Thyroid gland (tissue), 4 donors: Measurements from ENCODE around the gene UCP2. TPM values are rescaled to one million over a fixed set of nuclear protein-coding genes. Genes with fewer than 3 reads are reported as not detected.

Experiments used
- DNase-seq, 2 donors: peaks; one replicate each; pipeline ENCODE4 v3.0.0-alpha.2; 2019
- H3K27ac ChIP-seq, 3 donors: fragments of 200-600 bp; sonication (generic); 1 replicate in 2 of 3; 2 replicates in 1 of 3; pipeline ENCODE4 v1.5.1; 2016 to 2019; ENCODE audit warnings: mild to moderate bottlenecking in 1 of 3, moderate library complexity in 1 of 3
- H3K27me3 ChIP-seq: fragments of 200-600 bp; sonication (generic); one replicate; pipeline ENCODE4 v1.5.1; 2019
- H3K36me3 ChIP-seq, 2 donors: fragments of 200-600 bp; sonication (generic); one replicate each; pipeline ENCODE4 v1.5.1; 2016 to 2019
- H3K4me1 ChIP-seq, 2 donors: fragments of 200-600 bp; sonication (generic); one replicate each; pipeline ENCODE4 v1.5.1; 2017 to 2019
- H3K4me3 ChIP-seq, 3 donors: fragments of 200-600 bp; sonication (generic); replicated peaks in 1 of 3; 1 replicate in 2 of 3; 2 replicates in 1 of 3; pipeline ENCODE4 v1.5.1; 2016; ENCODE audit warnings: mild to moderate bottlenecking in 1 of 3
- H3K9me3 ChIP-seq: fragments of 200-600 bp; sonication (generic); one replicate; pipeline ENCODE4 v1.5.1; 2017
- POLR2A ChIP-seq, 2 donors: fragments of 450-650 bp; IDR thresholded peaks; one replicate each; pipeline ENCODE4 v1.6.1; 2017; ENCODE audit warnings: antibody characterized with exemption in 2 of 2, mild to moderate bottlenecking in 2 of 2, moderate library complexity in 1 of 2
- WGBS, 2 donors: methylation state at CpG; one replicate each; pipeline ENCODE4 v1.1.5; 2017; 5-methylcytosine and 5-hydroxymethylcytosine counted together
- intact Hi-C: fragments of 100-400 bp; cut with DNase I; formaldehyde crosslinking; loops from one replicate; pipeline ENCODE4 v1.15.1; 2023
- total RNA-seq, 4 donors: library from RNA; depleted of rRNA; stranded (reverse); fragments of >200 nt; gene quantifications; one replicate each; pipeline ENCODE4 v1.2.3, GENCODE V29; 2016
- TF ChIP-seq, protein P1 (sequence below), 6 experiments: fragments of 200-600 bp in 3 of 6; fragments of 450-650 bp in 3 of 6; sonication (generic) in 3 of 6; IDR thresholded peaks; one replicate each; pipeline ENCODE4 v1.5.1; 2016 to 2019; ENCODE audit warnings: antibody characterized with exemption in 6 of 6, mild to moderate bottlenecking in 2 of 6, inconsistent platforms in 1 of 6, moderate library complexity in 1 of 6

Gene UCP2
- total RNA-seq, 4 donors from 2014 or later = 41.4 to 97.0 (median 52.5) TPM

- H3K27me3 ChIP-seq = no peaks in the 10 kb centered on the region
- H3K4me1 ChIP-seq = peaks cover 0 to 10% of the 10 kb centered on the region in 2 donors
- TF ChIP-seq, protein P1, sequence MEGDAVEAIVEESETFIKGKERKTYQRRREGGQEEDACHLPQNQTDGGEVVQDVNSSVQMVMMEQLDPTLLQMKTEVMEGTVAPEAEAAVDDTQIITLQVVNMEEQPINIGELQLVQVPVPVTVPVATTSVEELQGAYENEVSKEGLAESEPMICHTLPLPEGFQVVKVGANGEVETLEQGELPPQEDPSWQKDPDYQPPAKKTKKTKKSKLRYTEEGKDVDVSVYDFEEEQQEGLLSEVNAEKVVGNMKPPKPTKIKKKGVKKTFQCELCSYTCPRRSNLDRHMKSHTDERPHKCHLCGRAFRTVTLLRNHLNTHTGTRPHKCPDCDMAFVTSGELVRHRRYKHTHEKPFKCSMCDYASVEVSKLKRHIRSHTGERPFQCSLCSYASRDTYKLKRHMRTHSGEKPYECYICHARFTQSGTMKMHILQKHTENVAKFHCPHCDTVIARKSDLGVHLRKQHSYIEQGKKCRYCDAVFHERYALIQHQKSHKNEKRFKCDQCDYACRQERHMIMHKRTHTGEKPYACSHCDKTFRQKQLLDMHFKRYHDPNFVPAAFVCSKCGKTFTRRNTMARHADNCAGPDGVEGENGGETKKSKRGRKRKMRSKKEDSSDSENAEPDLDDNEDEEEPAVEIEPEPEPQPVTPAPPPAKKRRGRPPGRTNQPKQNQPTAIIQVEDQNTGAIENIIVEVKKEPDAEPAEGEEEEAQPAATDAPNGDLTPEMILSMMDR (IDR thresholded peaks at IDR 0.05) = no peak
- TF ChIP-seq POLR2A (IDR thresholded peaks at IDR 0.05) = no peak
- no peak for DNase-seq
- peaks cover 7 to 20% of the 10 kb centered on the region in 2 donors for H3K36me3 ChIP-seq
- H3K27ac ChIP-seq = no peak overlapping the region
- 91 to 94% methylated on average over 7 of the region's 7 CpGs for WGBS, 2 donors
- H3K9me3 ChIP-seq = no peaks in the 10 kb centered on the region
- intact Hi-C loops = no loop called here
- H3K4me3 ChIP-seq = no peak overlapping the region
Measured at GRCh38 chr11:73932781-73933180, 49.9 kb downstream of the UCP2 start.

DNA sequence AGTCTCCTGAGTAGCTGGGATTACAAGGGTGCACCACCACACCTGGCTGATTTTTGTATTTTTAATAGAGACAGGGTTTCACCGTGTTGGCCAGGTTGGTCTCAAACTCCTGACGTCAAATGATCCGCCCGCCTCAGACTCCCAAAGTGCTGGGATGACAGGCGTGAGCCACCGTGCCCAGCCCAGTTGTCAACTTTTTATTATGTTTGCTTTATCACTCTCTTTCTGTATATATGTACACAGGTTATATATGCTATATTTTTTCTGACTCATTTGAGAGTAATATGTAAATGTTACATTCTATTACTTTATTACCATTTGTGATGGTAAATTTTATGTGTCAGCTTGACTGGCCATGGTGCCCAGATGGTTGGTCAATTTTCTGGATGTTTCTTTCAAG, 50.7 kb downstream of the UCP2 start:
- TF ChIP-seq, protein P1 (IDR thresholded peaks at IDR 0.05) = no peak
- no peak for TF ChIP-seq POLR2A (IDR thresholded peaks at IDR 0.05)
- WGBS, 2 donors = 87 to 90% methylated on average over 6 of the region's 6 CpGs
- Histone ChIP-seq H3K27me3 (no peaks in the 10 kb centered on the region), H3K4me3 (no peak overlapping the region), H3K27ac (no peak overlapping the region), H3K4me1 (peaks cover 0 to 10% of the 10 kb centered on the region in 2 donors), H3K9me3 (no peaks in the 10 kb centered on the region), H3K36me3 (peaks cover 15 to 28% of the 10 kb centered on the region in 2 donors)
- no peak for DNase-seq
- intact Hi-C loops = no loop called here

DNA sequence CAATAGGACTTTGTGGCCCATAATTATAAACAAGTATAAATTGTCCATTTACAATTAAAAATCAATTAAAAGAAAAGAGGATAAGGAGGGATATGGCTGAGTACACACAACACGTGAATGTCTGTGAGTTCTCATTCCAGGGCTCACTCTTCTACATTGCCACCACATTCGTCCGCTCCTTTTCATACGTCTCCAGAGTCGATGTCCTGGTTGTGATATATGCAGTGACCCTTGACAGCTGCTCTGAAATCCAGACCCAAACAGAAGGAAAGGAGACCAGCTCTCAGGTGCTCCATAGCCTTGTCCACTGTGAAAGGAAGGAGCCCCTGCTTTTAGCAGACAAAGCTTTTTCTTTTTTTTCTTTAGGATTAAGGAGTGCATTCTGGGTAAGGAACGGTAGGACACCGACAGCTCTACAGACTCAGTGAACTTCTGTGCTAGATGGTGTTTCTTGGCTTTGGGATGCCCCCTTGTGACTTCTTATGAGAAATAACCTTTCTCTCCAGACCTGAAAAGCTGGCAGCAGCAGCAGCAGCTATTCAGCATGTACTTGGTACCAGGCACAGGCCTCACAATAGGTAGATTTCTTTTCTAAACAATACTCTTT, 51.5 kb downstream of the UCP2 start:
- intact Hi-C loops = no loop called here

GRCh38 chr11:73929388-73929787, 53.3 kb downstream of the UCP2 start:
- DNase-seq = no peak
- Histone ChIP-seq H3K27ac (no peak overlapping the region), H3K27me3 (no peaks in the 10 kb centered on the region), H3K4me3 (no peak overlapping the region), H3K36me3 (peaks cover 17 to 36% of the 10 kb centered on the region in 2 donors), H3K9me3 (no peaks in the 10 kb centered on the region), H3K4me1 (no peaks in the 10 kb centered on the region)
- no peak for TF ChIP-seq POLR2A (IDR thresholded peaks at IDR 0.05)
- TF ChIP-seq, protein P1 (IDR thresholded peaks at IDR 0.05) = no peak
- intact Hi-C loops = no loop called here
- 97 to 99% methylated on average over 2 of the region's 2 CpGs for WGBS, 2 donors

More for the DNA sequence above, 51.5 kb downstream of the UCP2 start:
- Histone ChIP-seq H3K27ac (no peak overlapping the region), H3K4me1 (peaks cover 0 to 10% of the 10 kb centered on the region in 2 donors), H3K4me3 (no peak overlapping the region), H3K27me3 (no peaks in the 10 kb centered on the region), H3K9me3 (no peaks in the 10 kb centered on the region), H3K36me3 (peaks cover 17 to 34% of the 10 kb centered on the region in 2 donors)
- 65 to 67% methylated on average over 7 of the region's 7 CpGs for WGBS, 2 donors
- peak; percentile 42 to 48 for DNase-seq
- TF ChIP-seq POLR2A (IDR thresholded peaks at IDR 0.05) = no peak
- TF ChIP-seq, protein P1 (IDR thresholded peaks at IDR 0.05) = peak in 4 of 6 experiments; percentile 18 to 61 (median 42)

Other genes with a start within 250 kb of the UCP2 start
- gene RAB6A, start 221.8 kb downstream of the UCP2 start, total RNA-seq = 100 to 1,000 TPM; 131 to 191 (median 178) TPM
- gene MRPL48, start 195.0 kb downstream of the UCP2 start, total RNA-seq = 10 to 100 TPM; 16.0 to 38.5 (median 29.8) TPM
- 100 to 1,000 TPM in 2 of 4 donors, 10 to 100 TPM in 2; 62.9 to 117 (median 103) TPM for gene COA4, start 106.0 kb downstream of the UCP2 start, total RNA-seq
- gene PAAF1, start 105.8 kb downstream of the UCP2 start, total RNA-seq = 10 to 100 TPM; 10.0 to 23.3 (median 15.9) TPM
- under 1 TPM in 1 of 4 donors, not detected in 3; 0.75 TPM for gene DNAJB13, start 31.8 kb downstream of the UCP2 start, total RNA-seq
- 1 to 10 TPM; 3.1 to 3.6 (median 3.4) TPM for gene UCP3, start 26.2 kb upstream of the UCP2 start, total RNA-seq
- gene C2CD3, start 188.2 kb upstream of the UCP2 start, total RNA-seq = 10 to 100 TPM; 37.8 to 85.8 (median 40.7) TPM
- 10 to 100 TPM; 32.3 to 55.3 (median 38.8) TPM for gene PPME1, start 188.4 kb upstream of the UCP2 start, total RNA-seq